ENCODE results near the gene ANKS1A. TPM values are rescaled to one million over a fixed set of nuclear protein-coding genes. Genes with fewer than 3 reads are reported as not detected.

The ANKS1A gene
- total RNA-seq, 2 donors from 2014 or later: 25.3 to 26.0 TPM

GRCh38 chr6:35007016-35007415 is 118.0 kb downstream of the ANKS1A start:
- intact Hi-C loops (cut with DNase I): no loop called here
- Histone ChIP-seq H3K9me3 (no peaks in the 10 kb centered on the region), H3K27ac (no peak overlapping the region), H3K9ac (ENCODE audit: low read depth in 2 of 2, low read length in 2 of 2) (no peak overlapping the region), H3K27me3 (no peaks in the 10 kb centered on the region), H3K4me3 (no peak overlapping the region), H3K36me3 (no peaks in the 10 kb centered on the region), H3K4me1 (no peaks in the 10 kb centered on the region)
- no peak for TF ChIP-seq CTCF (IDR thresholded peaks at IDR 0.05)
- DNase-seq: no peak

GRCh38 chr6:35008858-35009257 is 119.8 kb downstream of the ANKS1A start:
- H3K4me1 ChIP-seq: no peaks in the 10 kb centered on the region
- no peaks in the 10 kb centered on the region for H3K27me3 ChIP-seq
- intact Hi-C loops (cut with DNase I): no loop called here
- DNase-seq: no peak
- TF ChIP-seq CTCF (IDR thresholded peaks at IDR 0.05): no peak
- H3K27ac ChIP-seq: no peak overlapping the region
- H3K9ac ChIP-seq (ENCODE audit: low read depth in 2 of 2, low read length in 2 of 2): no peak overlapping the region
- no peaks in the 10 kb centered on the region for H3K9me3 ChIP-seq
- no peaks in the 10 kb centered on the region for H3K36me3 ChIP-seq
- no peak overlapping the region for H3K4me3 ChIP-seq

GRCh38 chr6:35011096-35012041 is 122.3 kb downstream of the ANKS1A start:
- H3K27me3 ChIP-seq: no peaks in the 10 kb centered on the region
- no peak for TF ChIP-seq CTCF (IDR thresholded peaks at IDR 0.05)
- H3K4me3 ChIP-seq: no peak overlapping the region
- no peaks in the 10 kb centered on the region for H3K36me3 ChIP-seq
- no peak overlapping the region for H3K9ac ChIP-seq (ENCODE audit: low read depth in 2 of 2, low read length in 2 of 2)
- intact Hi-C loops (cut with DNase I): no loop called here
- no peaks in the 10 kb centered on the region for H3K9me3 ChIP-seq
- DNase-seq: no peak
- peaks cover 2% of the 10 kb centered on the region for H3K4me1 ChIP-seq
- no peak overlapping the region for H3K27ac ChIP-seq

- intact Hi-C loops (cut with DNase I): no loop called here
- Histone ChIP-seq H3K9ac (ENCODE audit: low read depth in 2 of 2, low read length in 2 of 2) (no peak overlapping the region), H3K36me3 (no peaks in the 10 kb centered on the region), H3K27me3 (no peaks in the 10 kb centered on the region), H3K4me3 (no peak overlapping the region), H3K27ac (no peak overlapping the region), H3K9me3 (no peaks in the 10 kb centered on the region), H3K4me1 (peaks cover 2% of the 10 kb centered on the region)
- TF ChIP-seq CTCF (IDR thresholded peaks at IDR 0.05): no peak
- no peak for DNase-seq
Measured at GRCh38 chr6:35013701-35014100, 124.6 kb downstream of the ANKS1A start.

- Histone ChIP-seq H3K27ac (no peak overlapping the region), H3K36me3 (no peaks in the 10 kb centered on the region), H3K9ac (ENCODE audit: low read depth in 2 of 2, low read length in 2 of 2) (no peak overlapping the region), H3K4me1 (peaks cover 2% of the 10 kb centered on the region), H3K4me3 (no peak overlapping the region), H3K9me3 (no peaks in the 10 kb centered on the region), H3K27me3 (no peaks in the 10 kb centered on the region)
- no peak for TF ChIP-seq CTCF (IDR thresholded peaks at IDR 0.05)
- intact Hi-C loops (cut with DNase I): no loop called here
- DNase-seq: no peak
Measured at GRCh38 chr6:35014341-35014740, 125.3 kb downstream of the ANKS1A start.

Measured in colonic mucosa (tissue), 4 donors.